HG03354 (cell line): ENCODE measurements around the gene GLA.

ENCODE experiments used
- ATAC-seq: cut with Tn5 transposase; IDR thresholded peaks from one replicate; pipeline ENCODE4 v1.9.1; 2021; ENCODE audit warnings: mild to moderate bottlenecking; ENCODE audit not compliant: unreplicated experiment, poor library complexity, severe bottlenecking

GLA gene

GRCh38 chrX:101399825-101400224, 7.9 kb downstream of the GLA start:
- no peak for ATAC-seq

GRCh38 chrX:101398694-101399093, 9.0 kb downstream of the GLA start:
- ATAC-seq: no peak

- ATAC-seq: no peak
These were observed 9.9 kb downstream of the GLA start for GRCh38 chrX:101397779-101398178.

GRCh38 chrX:101395789-101396188, 11.9 kb downstream of the GLA start:
- ATAC-seq: no peak

- no peak for ATAC-seq
These were observed 13.4 kb downstream of the GLA start for GRCh38 chrX:101394372-101394771.

- ATAC-seq: no peak
These were observed 14.0 kb downstream of the GLA start for GRCh38 chrX:101393530-101394305.

- no peak for ATAC-seq
These were observed 15.9 kb downstream of the GLA start for GRCh38 chrX:101391831-101392230.

GRCh38 chrX:101390664-101391525, 16.8 kb downstream of the GLA start, which contains the start of gene RPL36A:
TSS of gene RPL36A (plus strand) at chrX:101391011. CDS start at chrX:101391044, 33 bp downstream.
- peak; percentile 81 for ATAC-seq

- no peak for ATAC-seq
These were observed 19.1 kb downstream of the GLA start for GRCh38 chrX:101388604-101389003.

GRCh38 chrX:101386542-101386885, 21.2 kb downstream of the GLA start:
- ATAC-seq: no peak

- peak; percentile 69 for ATAC-seq
These were observed 21.8 kb downstream of the GLA start, which contains the start of gene BTK for GRCh38 chrX:101385795-101386541. TSS of gene BTK (minus strand) at chrX:101386191. CDS start at chrX:101375284, 10,907 bp downstream.

- ATAC-seq: no peak
These were observed 22.6 kb downstream of the GLA start for GRCh38 chrX:101385026-101385684.

- ATAC-seq: peak; percentile 77
These were observed 24.0 kb downstream of the GLA start for GRCh38 chrX:101383679-101384205.

GRCh38 chrX:101377547-101377946, 30.2 kb downstream of the GLA start:
- no peak for ATAC-seq

- ATAC-seq: peak; percentile 74
These were observed 36.7 kb downstream of the GLA start for GRCh38 chrX:101370888-101371504.

- ATAC-seq: no peak
These were observed 38.0 kb downstream of the GLA start for GRCh38 chrX:101369687-101370086.

- ATAC-seq: no peak
These were observed 38.9 kb downstream of the GLA start for GRCh38 chrX:101368800-101369199.

GRCh38 chrX:101365301-101365795, 42.4 kb downstream of the GLA start:
- ATAC-seq: no peak

GRCh38 chrX:101362757-101363156, 45.0 kb downstream of the GLA start:
- ATAC-seq: no peak
